HepG2 (cell line): ENCODE results near the gene KCNIP4. TPM values are rescaled to one million over a fixed set of nuclear protein-coding genes. Genes with fewer than 3 reads are reported as not detected.

Source experiments
- ATAC-seq: fragments of 200-7000 bp; cut with Tn5 transposase; 3 replicates; pipeline ENCODE4 v1.9.1; 2020; ENCODE audit warnings: mild to moderate bottlenecking, moderate library complexity
- BruUV-seq: library from RNA; stranded (reverse); fragments of 400-500 nt; replicated peaks from 2 replicates; lab custom pipeline; 2021; lab: Mats Ljungman, UMichigan
- CTCF ChIA-PET: fragments of 300-600 bp; formaldehyde crosslinking; extraction: SDS; loops from one replicate; lab custom pipeline; 2021; ENCODE audit warnings: low total read pairs, inconsistent platforms, low intra/inter-chr PET ratio; lab: Yijun Ruan, JAX
- POLR2A ChIA-PET: fragments of 350-600 bp; sonication (Branson Sonifier 250); formaldehyde crosslinking; loops from one replicate; lab custom pipeline; 2020; ENCODE audit warnings: antibody characterized with exemption, inconsistent platforms; lab: Yijun Ruan, JAX
- DNase-seq: peaks from one replicate; pipeline ENCODE4 v3.0.0-alpha.2; 2015; ENCODE audit warnings: low spot score
- FAIRE-seq: peaks from 3 replicates; lab custom pipeline; 2011; peaks lifted over from hg19 to GRCh38; lab: Jason Lieb, UNC
- H2AFZ ChIP-seq: one replicate; pipeline ENCODE4 v1.6.1; 2011; ENCODE audit warnings: low read length, inconsistent platforms
- H3K27ac ChIP-seq: fragments of 300-600 bp; 3 replicates; pipeline ENCODE4 v1.8.0; 2011; ENCODE audit warnings: mixed run types, mild to moderate bottlenecking, mixed read lengths, low read length, inconsistent platforms; ENCODE audit not compliant: insufficient read depth; ENCODE audit errors: extremely low read length
- H3K27me3 ChIP-seq, 2 experiments: fragments of 200-600 bp in 1 of 2; 2 replicates in 1 of 2; 3 replicates in 1 of 2; pipeline versions ENCODE4 v1.6.0 to v1.8.0; 2011; ENCODE audit warnings: low read length in 2 of 2, mild to moderate bottlenecking in 2 of 2, moderate library complexity in 2 of 2, inconsistent platforms in 1 of 2; ENCODE audit not compliant: insufficient read depth in 2 of 2, control insufficient read depth in 1 of 2
- H3K36me3 ChIP-seq, 2 experiments: fragments of 200-600 bp in 1 of 2; replicated peaks in 1 of 2; 2 replicates in 1 of 2; 3 replicates in 1 of 2; pipeline versions ENCODE4 v1.5.1 to v1.8.0; 2011; ENCODE audit warnings: low read length in 2 of 2, inconsistent platforms in 1 of 2; ENCODE audit not compliant: insufficient read depth in 2 of 2, control insufficient read depth in 1 of 2
- H3K4me1 ChIP-seq: 2 replicates; pipeline ENCODE4 v1.5.1; 2012; ENCODE audit warnings: low read length, inconsistent platforms; ENCODE audit not compliant: insufficient read depth
- H3K4me2 ChIP-seq: 2 replicates; pipeline ENCODE4 v1.6.0; 2011; ENCODE audit warnings: low read depth, low read length, inconsistent platforms
- H3K4me3 ChIP-seq, 3 experiments: fragments of 200-600 bp in 1 of 3; sonication (generic), shearing (Covaris generic) in 1 of 3; replicated peaks in 1 of 3; 2 replicates each; pipeline ENCODE4 v1.5.1; 2011 to 2016; ENCODE audit warnings: low read length in 3 of 3, inconsistent platforms in 2 of 3, low read depth in 2 of 3, mild to moderate bottlenecking in 2 of 3, control low read depth in 1 of 3, mixed read lengths in 1 of 3; ENCODE audit not compliant: insufficient read depth in 1 of 3
- H3K79me2 ChIP-seq: one replicate; pipeline ENCODE4 v1.6.1; 2011; ENCODE audit warnings: low read length, inconsistent platforms; ENCODE audit not compliant: insufficient read depth
- H3K9ac ChIP-seq: 2 replicates; pipeline ENCODE4 v1.6.0; 2011; ENCODE audit warnings: mild to moderate bottlenecking, low read depth, low read length, inconsistent platforms; ENCODE audit not compliant: insufficient read depth
- H3K9me3 ChIP-seq: 2 replicates; pipeline ENCODE4 v1.5.1; 2012; ENCODE audit warnings: mild to moderate bottlenecking, low read length
- H4K20me1 ChIP-seq: 2 replicates; pipeline ENCODE4 v1.6.0; 2011; ENCODE audit warnings: inconsistent platforms, mild to moderate bottlenecking, low read length, moderate library complexity; ENCODE audit not compliant: insufficient read depth
- BRD4 ChIP-seq: sonication (generic); formaldehyde crosslinking; IDR thresholded peaks from 2 replicates; pipeline ENCODE4 v1.4.0; 2020; ENCODE audit warnings: missing genetic modification reagents
- CENPBD1 ChIP-seq: sonication (generic); formaldehyde crosslinking; IDR thresholded peaks from 2 replicates; pipeline ENCODE4 v1.8.0; 2022; ENCODE audit warnings: missing genetic modification reagents, low read depth, mild to moderate bottlenecking, borderline replicate concordance
- FOSL2 ChIP-seq: sonication (generic); formaldehyde crosslinking; IDR thresholded peaks from 2 replicates; pipeline ENCODE4 v1.4.0; 2020; ENCODE audit warnings: missing genetic modification reagents
- HOMEZ ChIP-seq: IDR thresholded peaks from 2 replicates; pipeline ENCODE4 v1.6.1; 2016; ENCODE audit warnings: low read depth
- KAT2B ChIP-seq: fragments of 150-350 bp; IDR thresholded peaks from 2 replicates; pipeline ENCODE4 v1.6.1; 2014; ENCODE audit warnings: low read depth, low read length, borderline replicate concordance
- KLF6 ChIP-seq: IDR thresholded peaks from 2 replicates; pipeline ENCODE4 v1.8.0; 2016; ENCODE audit warnings: missing biosample characterization, missing genetic modification reagents
- MED1 ChIP-seq: sonication (generic); formaldehyde crosslinking; IDR thresholded peaks from 2 replicates; pipeline ENCODE4 v1.4.0; 2020; ENCODE audit warnings: missing genetic modification reagents
- PAF1 ChIP-seq: IDR thresholded peaks from 2 replicates; pipeline ENCODE4 v1.6.1; 2016; ENCODE audit warnings: missing genetic modification reagents, missing compliant biosample characterization
- SKIL ChIP-seq: sonication (generic); formaldehyde crosslinking; IDR thresholded peaks from 2 replicates; pipeline ENCODE4 v1.8.0; 2022; ENCODE audit warnings: missing genetic modification reagents, mild to moderate bottlenecking, moderate library complexity, borderline replicate concordance
- SMYD3 ChIP-seq: sonication (generic); formaldehyde crosslinking; IDR thresholded peaks from 2 replicates; pipeline ENCODE4 v1.8.1; 2023; ENCODE audit warnings: mild to moderate bottlenecking, missing genetic modification reagents
- ZBTB3 ChIP-seq: sonication (generic); formaldehyde crosslinking; IDR thresholded peaks from 2 replicates; pipeline ENCODE4 v1.4.0; 2020; ENCODE audit warnings: low read depth, mild to moderate bottlenecking, moderate library complexity, missing genetic modification reagents, borderline replicate concordance
- ZNF331 ChIP-seq: sonication (generic); formaldehyde crosslinking; IDR thresholded peaks from 2 replicates; pipeline ENCODE4 v1.4.0; 2020; ENCODE audit warnings: missing genetic modification reagents
- ZNF441 ChIP-seq: sonication (generic); formaldehyde crosslinking; IDR thresholded peaks from 2 replicates; pipeline ENCODE4 v1.7.0; 2021; ENCODE audit warnings: missing genetic modification reagents, borderline replicate concordance
- ZNF747 ChIP-seq: sonication (generic); formaldehyde crosslinking; IDR thresholded peaks from 2 replicates; pipeline ENCODE4 v1.8.1; 2023; ENCODE audit warnings: missing genetic modification reagents, mild to moderate bottlenecking, borderline replicate concordance
- ZZZ3 ChIP-seq: sonication (generic); formaldehyde crosslinking; IDR thresholded peaks from 2 replicates; pipeline ENCODE4 v1.4.0; 2020; ENCODE audit warnings: missing genetic modification reagents, mild to moderate bottlenecking, borderline replicate concordance
- WGBS: methylation state at CpG from one replicate; pipeline ENCODE4 v1.1.6; 2017; ENCODE audit warnings: low lambda C conversion rate; 5-methylcytosine and 5-hydroxymethylcytosine counted together
- in situ Hi-C: cut with HindIII; loops from 2 replicates; pipeline ENCODE4 v1.10.0; 2017; ENCODE audit warnings: low pct_unique_long_range_greater_than_20kb; ENCODE audit not compliant: extremely low pct_ligation_motif_present
- intact Hi-C: fragments of 100-400 bp; cut with micrococcal nuclease; formaldehyde crosslinking; loops from one replicate; pipeline ENCODE4 v1.10.0; 2022; ENCODE audit not compliant: unreplicated experiment
- polyA plus RNA-seq, 8 experiments: library from polyadenylated mRNA; depleted of rRNA in 3 of 8; stranded (reverse) in 7 of 8; unstranded in 1 of 8; fragments of >200 nt; fragmentation: Illumina TruSeq in 4 of 8; extraction: Trizol in 4 of 8; gene quantifications; 2 replicates each; pipeline versions ENCODE4 v1.2.1 to v1.2.3, GENCODE V29; 2011 to 2016; ENCODE audit warnings: low read depth in 4 of 8, missing spikeins in 1 of 8, mixed read lengths in 1 of 8; ENCODE audit not compliant: insufficient read depth in 1 of 8
- total RNA-seq, 5 experiments: library from RNA; depleted of rRNA; stranded (reverse); fragments of >200 nt; fragmentation: Illumina TruSeq; extraction: Trizol; gene quantifications; 2 replicates each; pipeline ENCODE4 v1.2.3, GENCODE V29; 2016; ENCODE audit warnings: low read depth in 1 of 5
- TF ChIP-seq, protein P1 (sequence below): sonication (generic); formaldehyde crosslinking; IDR thresholded peaks from 2 replicates; pipeline ENCODE4 v1.9.0; 2021; ENCODE audit warnings: missing genetic modification reagents, borderline replicate concordance
- TF ChIP-seq, protein P2 (sequence below): sonication (generic); formaldehyde crosslinking; IDR thresholded peaks from 2 replicates; pipeline ENCODE4 v1.5.1; 2020; ENCODE audit warnings: mild to moderate bottlenecking, moderate library complexity, missing genetic modification reagents

KCNIP4 gene
- total and polyA plus RNA-seq, 2 of the 13 experiments (the other 11 are each of a cell fraction or from before 2014, with no cell fraction given) = 0.09 TPM; not detected in 1

DNA sequence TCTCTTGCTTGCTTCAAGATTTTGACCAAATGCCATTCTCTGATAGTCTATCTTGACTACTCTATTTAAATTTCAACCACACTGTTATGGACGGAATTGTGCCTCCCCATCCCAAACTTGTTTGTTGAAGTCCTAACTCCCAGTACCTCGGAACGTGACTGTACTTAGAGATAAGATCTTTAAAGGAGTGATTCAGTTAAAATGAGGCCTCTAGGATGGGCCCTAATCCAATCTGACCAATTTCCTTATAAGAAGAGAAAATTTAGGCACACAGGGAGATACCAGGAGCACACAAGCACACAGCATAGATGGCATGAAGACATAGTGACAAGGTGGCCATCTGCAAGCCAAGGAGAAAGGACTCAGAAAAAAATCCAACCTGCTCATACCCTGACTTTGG is 269.9 kb downstream of the KCNIP4 start:
- ChIA-PET POLR2A (no interaction called here), CTCF (no interaction called here)
- Histone ChIP-seq H3K79me2 (no peaks in the 10 kb centered on the region), H3K4me2 (no peak overlapping the region), H3K27me3 (no peaks in the 10 kb centered on the region), H2AFZ (no peak overlapping the region), H3K4me3 (no peak overlapping the region), H4K20me1 (no peaks in the 10 kb centered on the region), H3K36me3 (no peaks in the 10 kb centered on the region), H3K9me3 (no peaks in the 10 kb centered on the region), H3K4me1 (no peaks in the 10 kb centered on the region), H3K27ac (no peak overlapping the region), H3K9ac (no peak overlapping the region)
- in situ Hi-C loops (no loop called here), intact Hi-C loops (no loop called here)
- 0% methylated on average over 3 of the region's 3 CpGs for WGBS
- no peak for DNase-seq
- FAIRE-seq = no peak
- no peak for ATAC-seq
- BruUV-seq = no TSS peak
- no peak for TF ChIP-seq ZNF331 (CRISPR knock-in tag)
- no peak for TF ChIP-seq CENPBD1 (CRISPR knock-in tag)
- no peak for TF ChIP-seq ZNF441 (CRISPR knock-in tag)
- TF ChIP-seq, protein P1, sequence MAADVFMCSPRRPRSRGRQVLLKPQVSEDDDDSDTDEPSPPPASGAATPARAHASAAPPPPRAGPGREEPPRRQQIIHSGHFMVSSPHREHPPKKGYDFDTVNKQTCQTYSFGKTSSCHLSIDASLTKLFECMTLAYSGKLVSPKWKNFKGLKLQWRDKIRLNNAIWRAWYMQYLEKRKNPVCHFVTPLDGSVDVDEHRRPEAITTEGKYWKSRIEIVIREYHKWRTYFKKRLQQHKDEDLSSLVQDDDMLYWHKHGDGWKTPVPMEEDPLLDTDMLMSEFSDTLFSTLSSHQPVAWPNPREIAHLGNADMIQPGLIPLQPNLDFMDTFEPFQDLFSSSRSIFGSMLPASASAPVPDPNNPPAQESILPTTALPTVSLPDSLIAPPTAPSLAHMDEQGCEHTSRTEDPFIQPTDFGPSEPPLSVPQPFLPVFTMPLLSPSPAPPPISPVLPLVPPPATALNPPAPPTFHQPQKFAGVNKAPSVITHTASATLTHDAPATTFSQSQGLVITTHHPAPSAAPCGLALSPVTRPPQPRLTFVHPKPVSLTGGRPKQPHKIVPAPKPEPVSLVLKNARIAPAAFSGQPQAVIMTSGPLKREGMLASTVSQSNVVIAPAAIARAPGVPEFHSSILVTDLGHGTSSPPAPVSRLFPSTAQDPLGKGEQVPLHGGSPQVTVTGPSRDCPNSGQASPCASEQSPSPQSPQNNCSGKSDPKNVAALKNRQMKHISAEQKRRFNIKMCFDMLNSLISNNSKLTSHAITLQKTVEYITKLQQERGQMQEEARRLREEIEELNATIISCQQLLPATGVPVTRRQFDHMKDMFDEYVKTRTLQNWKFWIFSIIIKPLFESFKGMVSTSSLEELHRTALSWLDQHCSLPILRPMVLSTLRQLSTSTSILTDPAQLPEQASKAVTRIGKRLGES = no peak
- no peak for TF ChIP-seq HOMEZ (CRISPR knock-in tag)
- TF ChIP-seq ZBTB3 (CRISPR knock-in tag) = no peak
- TF ChIP-seq BRD4 (CRISPR knock-in tag) = no peak
- TF ChIP-seq SKIL (CRISPR knock-in tag) = no peak
- no peak for TF ChIP-seq ZNF747 (CRISPR knock-in tag)
- no peak for TF ChIP-seq PAF1 (CRISPR knock-in tag)
- TF ChIP-seq ZZZ3 (CRISPR knock-in tag) = no peak
- TF ChIP-seq KAT2B = no peak
- TF ChIP-seq, protein P2, sequence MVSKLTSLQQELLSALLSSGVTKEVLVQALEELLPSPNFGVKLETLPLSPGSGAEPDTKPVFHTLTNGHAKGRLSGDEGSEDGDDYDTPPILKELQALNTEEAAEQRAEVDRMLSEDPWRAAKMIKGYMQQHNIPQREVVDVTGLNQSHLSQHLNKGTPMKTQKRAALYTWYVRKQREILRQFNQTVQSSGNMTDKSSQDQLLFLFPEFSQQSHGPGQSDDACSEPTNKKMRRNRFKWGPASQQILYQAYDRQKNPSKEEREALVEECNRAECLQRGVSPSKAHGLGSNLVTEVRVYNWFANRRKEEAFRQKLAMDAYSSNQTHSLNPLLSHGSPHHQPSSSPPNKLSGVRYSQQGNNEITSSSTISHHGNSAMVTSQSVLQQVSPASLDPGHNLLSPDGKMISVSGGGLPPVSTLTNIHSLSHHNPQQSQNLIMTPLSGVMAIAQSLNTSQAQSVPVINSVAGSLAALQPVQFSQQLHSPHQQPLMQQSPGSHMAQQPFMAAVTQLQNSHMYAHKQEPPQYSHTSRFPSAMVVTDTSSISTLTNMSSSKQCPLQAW (CRISPR knock-in tag) = no peak
- no peak for TF ChIP-seq FOSL2
- no peak for TF ChIP-seq SMYD3 (CRISPR knock-in tag)
- TF ChIP-seq MED1 (CRISPR knock-in tag) = no peak
- no peak for TF ChIP-seq KLF6 (CRISPR knock-in tag)
